ENCODE measurements around the gene JAKMIP2.

DNA sequence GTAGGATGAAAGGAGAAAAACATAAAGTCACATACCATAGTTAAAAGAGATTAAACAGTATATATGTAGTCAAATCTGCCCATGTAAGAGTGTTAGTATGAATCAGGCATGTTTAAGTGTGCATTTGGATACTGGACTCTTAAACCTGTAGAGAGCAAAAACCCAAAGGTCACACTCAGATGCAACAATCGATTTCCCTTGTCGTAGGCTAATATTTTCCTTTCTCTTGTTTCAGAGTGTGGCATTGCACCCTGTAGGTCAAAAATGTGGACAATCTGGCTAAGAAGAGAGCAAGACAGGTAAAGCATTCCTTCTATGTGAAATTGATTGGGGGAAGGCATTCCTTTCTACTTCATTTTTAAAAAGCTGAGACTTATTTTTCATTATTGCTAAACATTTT, 8.9 kb downstream of the JAKMIP2 start:
- TF ChIP-seq, protein P1, sequence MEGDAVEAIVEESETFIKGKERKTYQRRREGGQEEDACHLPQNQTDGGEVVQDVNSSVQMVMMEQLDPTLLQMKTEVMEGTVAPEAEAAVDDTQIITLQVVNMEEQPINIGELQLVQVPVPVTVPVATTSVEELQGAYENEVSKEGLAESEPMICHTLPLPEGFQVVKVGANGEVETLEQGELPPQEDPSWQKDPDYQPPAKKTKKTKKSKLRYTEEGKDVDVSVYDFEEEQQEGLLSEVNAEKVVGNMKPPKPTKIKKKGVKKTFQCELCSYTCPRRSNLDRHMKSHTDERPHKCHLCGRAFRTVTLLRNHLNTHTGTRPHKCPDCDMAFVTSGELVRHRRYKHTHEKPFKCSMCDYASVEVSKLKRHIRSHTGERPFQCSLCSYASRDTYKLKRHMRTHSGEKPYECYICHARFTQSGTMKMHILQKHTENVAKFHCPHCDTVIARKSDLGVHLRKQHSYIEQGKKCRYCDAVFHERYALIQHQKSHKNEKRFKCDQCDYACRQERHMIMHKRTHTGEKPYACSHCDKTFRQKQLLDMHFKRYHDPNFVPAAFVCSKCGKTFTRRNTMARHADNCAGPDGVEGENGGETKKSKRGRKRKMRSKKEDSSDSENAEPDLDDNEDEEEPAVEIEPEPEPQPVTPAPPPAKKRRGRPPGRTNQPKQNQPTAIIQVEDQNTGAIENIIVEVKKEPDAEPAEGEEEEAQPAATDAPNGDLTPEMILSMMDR (conservative IDR thresholded peaks at IDR 0.05) = no peak
- TF ChIP-seq EZH2 (IDR thresholded peaks at IDR 0.05; ENCODE audit: low read depth) = no peak
